Measurements from ENCODE around the gene PLCD4.

- TF ChIP-seq, protein P1, sequence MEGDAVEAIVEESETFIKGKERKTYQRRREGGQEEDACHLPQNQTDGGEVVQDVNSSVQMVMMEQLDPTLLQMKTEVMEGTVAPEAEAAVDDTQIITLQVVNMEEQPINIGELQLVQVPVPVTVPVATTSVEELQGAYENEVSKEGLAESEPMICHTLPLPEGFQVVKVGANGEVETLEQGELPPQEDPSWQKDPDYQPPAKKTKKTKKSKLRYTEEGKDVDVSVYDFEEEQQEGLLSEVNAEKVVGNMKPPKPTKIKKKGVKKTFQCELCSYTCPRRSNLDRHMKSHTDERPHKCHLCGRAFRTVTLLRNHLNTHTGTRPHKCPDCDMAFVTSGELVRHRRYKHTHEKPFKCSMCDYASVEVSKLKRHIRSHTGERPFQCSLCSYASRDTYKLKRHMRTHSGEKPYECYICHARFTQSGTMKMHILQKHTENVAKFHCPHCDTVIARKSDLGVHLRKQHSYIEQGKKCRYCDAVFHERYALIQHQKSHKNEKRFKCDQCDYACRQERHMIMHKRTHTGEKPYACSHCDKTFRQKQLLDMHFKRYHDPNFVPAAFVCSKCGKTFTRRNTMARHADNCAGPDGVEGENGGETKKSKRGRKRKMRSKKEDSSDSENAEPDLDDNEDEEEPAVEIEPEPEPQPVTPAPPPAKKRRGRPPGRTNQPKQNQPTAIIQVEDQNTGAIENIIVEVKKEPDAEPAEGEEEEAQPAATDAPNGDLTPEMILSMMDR (IDR thresholded peaks at IDR 0.05): no peak
- TF ChIP-seq POLR2A (IDR thresholded peaks at IDR 0.05; ENCODE audit: low read depth): no peak
- TF ChIP-seq EP300 (IDR thresholded peaks at IDR 0.05): no peak
These were observed 15.6 kb downstream of the PLCD4 start for GRCh38 chr2:218623366-218623705.
